OCI-LY1 (cell line): Measurements from ENCODE around the gene SMYD2.

Source experiments
- H2AFZ ChIP-seq: fragments of 200-600 bp; sonication (generic), shearing (Covaris generic); 2 replicates; pipeline ENCODE4 v1.6.0; 2014; ENCODE audit warnings: antibody characterized with exemption, mild to moderate bottlenecking, low read length
- H3F3A ChIP-seq: fragments of 200-600 bp; sonication (generic), shearing (Covaris generic); 2 replicates; pipeline ENCODE4 v1.6.0; 2014; ENCODE audit warnings: mild to moderate bottlenecking, antibody characterized with exemption, low read length, moderate library complexity; ENCODE audit not compliant: insufficient read depth
- H3K27ac ChIP-seq: fragments of 200-600 bp; sonication (generic); 2 replicates; pipeline ENCODE4 v1.5.1; 2014; ENCODE audit warnings: low read length, mixed run types, mild to moderate bottlenecking, low read depth; ENCODE audit not compliant: poor library complexity, severe bottlenecking
- H3K27me3 ChIP-seq: fragments of 200-600 bp; sonication (generic); 2 replicates; pipeline ENCODE4 v1.6.0; 2014; ENCODE audit warnings: antibody characterized with exemption, mild to moderate bottlenecking, low read length, moderate library complexity; ENCODE audit not compliant: insufficient read depth
- H3K36me3 ChIP-seq: fragments of 200-600 bp; sonication (generic); 2 replicates; pipeline ENCODE4 v1.6.1; 2014; ENCODE audit warnings: mild to moderate bottlenecking, antibody characterized with exemption, low read length, moderate library complexity, mixed read lengths; ENCODE audit not compliant: insufficient read depth
- H3K4me1 ChIP-seq: fragments of 200-600 bp; sonication (generic); 2 replicates; pipeline ENCODE4 v1.5.1; 2014; ENCODE audit warnings: mild to moderate bottlenecking, low read length, moderate library complexity; ENCODE audit not compliant: insufficient read depth, severe bottlenecking
- H3K4me2 ChIP-seq: fragments of 200-600 bp; sonication (generic), shearing (Covaris generic); 2 replicates; pipeline ENCODE4 v1.6.1; 2014; ENCODE audit warnings: low read length
- H3K4me3 ChIP-seq: fragments of 200-600 bp; sonication (generic); 2 replicates; pipeline ENCODE4 v1.5.1; 2014; ENCODE audit warnings: low read length, low read depth, mild to moderate bottlenecking, mixed read lengths; ENCODE audit not compliant: poor library complexity, severe bottlenecking
- H3K79me2 ChIP-seq: fragments of 200-600 bp; shearing (Covaris generic); 2 replicates; pipeline ENCODE4 v1.6.1; 2016; ENCODE audit warnings: mixed run types, low read length, mixed read lengths; ENCODE audit not compliant: insufficient read depth
- H3K9ac ChIP-seq: fragments of 200-600 bp; sonication (generic), shearing (Covaris generic); 2 replicates; pipeline ENCODE4 v1.6.1; 2014; ENCODE audit warnings: mild to moderate bottlenecking, low read length, mixed read lengths
- H3K9me2 ChIP-seq: fragments of 200-600 bp; sonication (generic), shearing (Covaris generic); 2 replicates; pipeline ENCODE4 v1.6.1; 2014; ENCODE audit warnings: low read depth, mild to moderate bottlenecking, low read length, mixed read lengths
- H3K9me3 ChIP-seq: fragments of 200-600 bp; shearing (Covaris generic); 2 replicates; pipeline ENCODE4 v1.6.1; 2014; ENCODE audit warnings: low read length, mixed read lengths
- H4K20me1 ChIP-seq: fragments of 200-600 bp; sonication (generic), shearing (Covaris generic); 2 replicates; pipeline ENCODE4 v1.6.0; 2016; ENCODE audit warnings: mild to moderate bottlenecking, low read length; ENCODE audit not compliant: insufficient read depth
- EZH2 ChIP-seq: fragments of 200-600 bp; sonication (generic), shearing (Covaris generic); IDR thresholded peaks from 2 replicates; pipeline ENCODE4 v1.8.0; 2017; ENCODE audit warnings: borderline replicate concordance, mixed run types, mild to moderate bottlenecking, antibody characterized with exemption, low read length, moderate library complexity, mixed read lengths
- TF ChIP-seq, protein P1 (sequence below): fragments of 200-600 bp; sonication (generic), shearing (Covaris generic); IDR thresholded peaks from 2 replicates; pipeline ENCODE4 v1.5.1; 2017; ENCODE audit warnings: mild to moderate bottlenecking, antibody characterized with exemption, low read length, moderate library complexity, mixed read lengths

The SMYD2 gene

DNA sequence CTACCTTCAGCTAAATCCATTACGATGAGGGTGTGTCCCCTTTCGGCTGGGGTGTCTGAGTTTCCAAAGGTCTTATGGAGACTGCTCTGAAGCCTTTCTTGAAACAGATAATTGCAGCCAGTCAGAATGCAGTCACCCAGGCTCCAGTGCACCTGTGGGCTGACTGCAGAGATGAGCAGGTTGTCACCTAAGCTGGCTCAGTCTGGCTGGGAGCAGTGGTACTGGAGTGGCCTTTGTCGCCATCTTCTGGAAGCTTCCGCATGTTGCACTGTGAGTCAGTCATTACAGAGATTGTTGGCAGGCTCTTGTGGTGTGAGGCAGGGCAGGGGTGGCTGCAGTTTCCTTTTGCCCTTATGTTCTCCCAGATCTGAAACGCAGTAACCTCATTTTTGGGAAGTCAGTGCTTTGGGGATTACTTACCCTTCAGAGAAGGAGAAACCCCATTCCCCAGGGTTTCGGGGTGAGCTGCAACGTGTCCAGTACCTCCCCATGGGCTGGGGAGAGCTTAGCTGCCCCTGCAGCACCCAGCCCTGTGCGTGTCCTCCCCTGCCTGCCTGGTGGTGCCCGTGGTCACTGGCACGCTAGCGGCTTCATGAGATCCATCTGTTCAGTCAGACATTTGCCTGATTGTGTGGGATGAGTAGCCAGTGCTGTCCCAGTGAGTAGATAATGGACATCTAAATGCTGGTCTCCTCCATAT, 48.0 kb downstream of the SMYD2 start:
- H3K27me3 ChIP-seq = no peaks in the 10 kb centered on the region
- H4K20me1 ChIP-seq = no peaks in the 10 kb centered on the region
- no peaks in the 10 kb centered on the region for H3K36me3 ChIP-seq

DNA sequence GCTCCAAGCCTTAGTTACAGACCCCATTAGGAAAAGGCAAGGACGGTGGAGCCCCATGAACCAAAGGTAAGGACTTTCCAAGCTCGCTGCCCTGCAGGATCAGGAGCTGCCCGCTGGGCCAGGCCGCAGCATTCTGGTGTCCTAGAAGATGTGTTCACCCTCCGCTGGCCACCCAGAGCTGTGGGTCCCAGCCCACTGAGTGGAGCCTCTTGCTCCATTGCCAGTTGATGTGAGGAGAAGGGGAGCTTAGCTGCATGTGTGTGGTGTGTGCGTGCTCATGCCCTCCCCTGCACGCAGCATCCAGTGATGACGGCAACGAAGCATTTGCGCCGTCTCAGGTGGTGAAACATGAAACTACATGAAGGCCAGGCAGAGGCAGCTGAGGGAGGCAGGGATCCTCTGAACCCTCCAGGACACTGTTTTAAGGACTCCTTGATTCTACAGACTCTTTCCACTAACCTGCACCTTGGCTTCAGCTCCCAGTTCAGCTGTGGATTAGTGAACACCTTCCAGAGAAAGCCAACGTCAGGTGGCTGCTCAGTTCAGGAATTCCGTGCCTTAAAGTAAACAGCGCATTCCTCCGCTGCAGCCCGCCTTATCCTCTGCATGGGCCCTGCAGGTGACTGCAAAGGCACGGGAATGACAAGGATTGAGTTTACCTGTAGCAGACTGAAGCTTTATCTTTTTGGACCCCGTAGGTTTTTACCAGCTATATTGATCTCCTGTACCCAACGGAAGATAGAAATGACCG, 48.7 kb downstream of the SMYD2 start:
- Histone ChIP-seq H3K9me2 (no peaks in the 10 kb centered on the region), H3K4me2 (no peak overlapping the region), H3K27ac (no peak overlapping the region), H3K27me3 (no peaks in the 10 kb centered on the region), H3K4me3 (no peak overlapping the region), H3K9ac (no peak overlapping the region), H3K36me3 (no peaks in the 10 kb centered on the region), H3K4me1 (peaks cover 15% of the 10 kb centered on the region), H3F3A (no peaks in the 10 kb centered on the region), H4K20me1 (no peaks in the 10 kb centered on the region), H3K9me3 (no peaks in the 10 kb centered on the region), H2AFZ (no peak overlapping the region), H3K79me2 (no peaks in the 10 kb centered on the region)
- TF ChIP-seq, protein P1, sequence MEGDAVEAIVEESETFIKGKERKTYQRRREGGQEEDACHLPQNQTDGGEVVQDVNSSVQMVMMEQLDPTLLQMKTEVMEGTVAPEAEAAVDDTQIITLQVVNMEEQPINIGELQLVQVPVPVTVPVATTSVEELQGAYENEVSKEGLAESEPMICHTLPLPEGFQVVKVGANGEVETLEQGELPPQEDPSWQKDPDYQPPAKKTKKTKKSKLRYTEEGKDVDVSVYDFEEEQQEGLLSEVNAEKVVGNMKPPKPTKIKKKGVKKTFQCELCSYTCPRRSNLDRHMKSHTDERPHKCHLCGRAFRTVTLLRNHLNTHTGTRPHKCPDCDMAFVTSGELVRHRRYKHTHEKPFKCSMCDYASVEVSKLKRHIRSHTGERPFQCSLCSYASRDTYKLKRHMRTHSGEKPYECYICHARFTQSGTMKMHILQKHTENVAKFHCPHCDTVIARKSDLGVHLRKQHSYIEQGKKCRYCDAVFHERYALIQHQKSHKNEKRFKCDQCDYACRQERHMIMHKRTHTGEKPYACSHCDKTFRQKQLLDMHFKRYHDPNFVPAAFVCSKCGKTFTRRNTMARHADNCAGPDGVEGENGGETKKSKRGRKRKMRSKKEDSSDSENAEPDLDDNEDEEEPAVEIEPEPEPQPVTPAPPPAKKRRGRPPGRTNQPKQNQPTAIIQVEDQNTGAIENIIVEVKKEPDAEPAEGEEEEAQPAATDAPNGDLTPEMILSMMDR = no peak
- TF ChIP-seq EZH2 = no peak

More for the DNA sequence above, 48.0 kb downstream of the SMYD2 start:
- TF ChIP-seq, protein P1 = peak; percentile 93
- TF ChIP-seq EZH2 = no peak
- Histone ChIP-seq H2AFZ (no peak overlapping the region), H3K9me3 (no peaks in the 10 kb centered on the region), H3K27ac (no peak overlapping the region), H3K4me3 (no peak overlapping the region), H3K4me1 (peaks cover 15% of the 10 kb centered on the region), H3K4me2 (no peak overlapping the region), H3K79me2 (no peaks in the 10 kb centered on the region), H3K9me2 (no peaks in the 10 kb centered on the region), H3K9ac (no peak overlapping the region), H3F3A (no peaks in the 10 kb centered on the region)

DNA sequence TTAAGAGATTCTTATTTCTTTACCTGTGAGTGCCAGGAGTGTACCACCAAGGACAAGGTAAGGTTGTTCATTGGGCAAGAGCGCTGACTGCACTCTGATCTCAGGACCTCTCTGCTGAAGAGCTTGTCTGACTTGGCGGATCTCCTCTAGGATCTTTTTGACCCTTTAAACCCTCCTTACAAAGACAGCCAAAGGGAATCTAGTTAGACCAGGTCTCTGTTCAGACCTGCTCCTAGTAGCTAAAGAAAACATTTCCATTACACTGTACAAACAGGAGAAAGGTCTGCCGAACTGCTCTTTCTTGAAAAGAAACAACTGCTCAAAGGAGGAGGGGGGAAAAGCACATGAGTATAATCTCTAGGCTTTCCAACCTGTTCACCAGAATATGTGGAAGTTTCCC, 49.3 kb downstream of the SMYD2 start:
- TF ChIP-seq EZH2 = no peak
- TF ChIP-seq, protein P1 = no peak
- Histone ChIP-seq H3K27ac (no peak overlapping the region), H3K4me2 (no peak overlapping the region), H3K4me1 (peaks cover 15% of the 10 kb centered on the region), H3K9me3 (no peaks in the 10 kb centered on the region), H4K20me1 (no peaks in the 10 kb centered on the region), H3K9me2 (no peaks in the 10 kb centered on the region), H3F3A (no peaks in the 10 kb centered on the region), H3K4me3 (no peak overlapping the region), H3K27me3 (no peaks in the 10 kb centered on the region), H3K79me2 (no peaks in the 10 kb centered on the region), H3K9ac (no peak overlapping the region), H3K36me3 (no peaks in the 10 kb centered on the region), H2AFZ (no peak overlapping the region)
